Testis (tissue), 3 donors: ENCODE results near the gene ORC6. TPM values are rescaled to one million over a fixed set of nuclear protein-coding genes. Genes with fewer than 3 reads are reported as not detected.

Source experiments
- DNase-seq: peaks from one replicate; pipeline ENCODE4 v3.0.0-alpha.2; 2019
- H3K27ac ChIP-seq, 2 donors: fragments of 200-600 bp; sonication (generic); one replicate each; pipeline ENCODE4 v1.5.1; 2019
- H3K27me3 ChIP-seq: fragments of 200-600 bp; sonication (generic); one replicate; pipeline ENCODE4 v1.5.1; 2019
- H3K36me3 ChIP-seq: fragments of 200-600 bp; sonication (generic); one replicate; pipeline ENCODE4 v1.5.1; 2017; ENCODE audit warnings: low read depth; ENCODE audit errors: missing control alignments
- H3K4me1 ChIP-seq: fragments of 200-600 bp; sonication (generic); one replicate; pipeline ENCODE4 v1.5.1; 2019
- H3K4me3 ChIP-seq, 2 donors: fragments of 200-600 bp; sonication (generic); one replicate each; pipeline ENCODE4 v1.5.1; 2017 to 2019
- H3K9me3 ChIP-seq: fragments of 200-600 bp; sonication (generic); one replicate; pipeline ENCODE4 v1.5.1; 2017
- CTCF ChIP-seq, 3 experiments: fragments of 450-650 bp in 2 of 3; fragments of 200-600 bp in 1 of 3; sonication (generic) in 1 of 3; IDR thresholded peaks; one replicate each; pipeline ENCODE4 v1.5.1; 2016 to 2019; ENCODE audit warnings: antibody characterized with exemption in 3 of 3, mild to moderate bottlenecking in 2 of 3, moderate library complexity in 1 of 3
- POLR2A ChIP-seq: fragments of 450-650 bp; IDR thresholded peaks from one replicate; pipeline ENCODE4 v1.6.1; 2017; ENCODE audit warnings: antibody characterized with exemption, mild to moderate bottlenecking, moderate library complexity
- WGBS, 2 donors: methylation state at CpG; one replicate each; pipeline ENCODE4 v1.1.5; 2018; 5-methylcytosine and 5-hydroxymethylcytosine counted together
- intact Hi-C: fragments of 100-400 bp; cut with DNase I; formaldehyde crosslinking; loops from one replicate; pipeline ENCODE4 v1.15.1; 2023; ENCODE audit warnings: low total_unique reads
- polyA plus RNA-seq: library from polyadenylated mRNA; stranded (reverse); fragments of 350-450 nt; fragmentation: Illumina TruSeq; extraction: RNeasy Lipid Tissue Mini Kit (QIAGEN cat#74804); gene quantifications from one replicate; pipeline ENCODE4 v1.2.3, GENCODE V29; 2014; ENCODE audit warnings: low read depth, low replicate concordance; ENCODE audit not compliant: insufficient read depth
- total RNA-seq, 2 donors: library from RNA; depleted of rRNA; stranded (reverse); fragments of >200 nt; gene quantifications; one replicate each; pipeline ENCODE4 v1.2.3, GENCODE V29; 2016

The ORC6 gene
- total and polyA plus RNA-seq, 3 donors from 2014 or later = 28.2 to 44.4 (median 30.7) TPM

DNA sequence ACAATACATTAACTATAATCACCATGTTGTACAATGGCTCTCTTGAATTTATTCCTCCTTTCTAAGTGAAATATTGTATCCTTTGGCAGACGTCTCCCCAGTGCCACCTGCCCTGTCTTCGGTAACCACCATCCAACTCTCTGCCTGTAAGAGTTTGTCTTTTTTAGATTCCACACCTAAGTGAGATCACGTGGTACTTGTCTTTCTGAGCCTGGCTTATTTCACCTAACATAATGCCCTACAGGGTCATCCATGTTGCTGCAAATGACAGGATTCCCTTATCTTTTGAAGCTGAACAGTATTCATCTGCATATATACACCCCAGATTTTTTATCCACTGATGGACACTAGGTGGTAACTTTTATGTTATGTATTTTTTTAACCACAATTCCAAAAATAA, 24.2 kb downstream of the ORC6 start:
- H3K27ac ChIP-seq = no peak overlapping the region
- DNase-seq = no peak
- TF ChIP-seq CTCF (IDR thresholded peaks at IDR 0.05) = no peak
- no peak for TF ChIP-seq POLR2A
- no peaks in the 10 kb centered on the region for H3K36me3 ChIP-seq
- H3K27me3 ChIP-seq = no peaks in the 10 kb centered on the region
- WGBS, 2 donors = 69 to 79% methylated on average over 3 of the region's 3 CpGs
- H3K9me3 ChIP-seq = no peaks in the 10 kb centered on the region
- intact Hi-C loops = no loop called here
- H3K4me1 ChIP-seq = no peaks in the 10 kb centered on the region
- no peak overlapping the region for H3K4me3 ChIP-seq

- WGBS, 2 donors = 86 to 89% methylated on average over 7 of the region's 7 CpGs
- no peak for DNase-seq
- no peak for TF ChIP-seq POLR2A
- no peak for TF ChIP-seq CTCF (IDR thresholded peaks at IDR 0.05)
- Histone ChIP-seq H3K27ac (no peak overlapping the region), H3K9me3 (no peaks in the 10 kb centered on the region), H3K4me1 (no peaks in the 10 kb centered on the region), H3K27me3 (no peaks in the 10 kb centered on the region), H3K36me3 (no peaks in the 10 kb centered on the region), H3K4me3 (no peak overlapping the region)
- intact Hi-C loops = no loop called here
Measured at GRCh38 chr16:46714797-46715591, 25.5 kb downstream of the ORC6 start.

DNA sequence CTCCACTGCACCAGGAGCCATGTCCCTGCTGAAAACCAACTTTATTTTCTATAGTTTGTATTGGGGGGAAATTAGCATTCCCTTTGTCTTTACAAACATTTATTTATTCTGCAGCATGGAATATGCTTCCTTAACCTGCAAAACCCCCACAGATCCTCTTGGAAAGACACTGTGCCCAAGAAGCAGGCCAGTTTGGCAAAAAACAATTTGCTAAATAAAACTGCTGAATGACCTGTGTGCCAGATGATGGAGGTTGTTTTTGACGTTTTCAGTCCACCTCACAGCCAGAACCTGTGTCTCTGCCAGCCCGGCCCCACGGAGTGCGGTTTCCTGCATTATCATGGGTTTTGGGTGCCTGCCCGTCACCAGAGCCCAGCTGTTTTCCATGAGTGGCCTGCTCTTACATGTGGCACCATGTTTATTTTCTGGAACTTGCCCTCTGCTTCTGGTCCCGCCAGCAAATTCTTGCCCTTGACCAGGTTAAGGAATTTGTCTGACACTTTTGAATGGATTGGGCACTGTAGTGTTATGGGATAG, 26.4 kb downstream of the ORC6 start:
- no peak for DNase-seq
- WGBS, 2 donors = 67 to 95% methylated on average over 5 to 6 of the region's 6 CpGs

DNA sequence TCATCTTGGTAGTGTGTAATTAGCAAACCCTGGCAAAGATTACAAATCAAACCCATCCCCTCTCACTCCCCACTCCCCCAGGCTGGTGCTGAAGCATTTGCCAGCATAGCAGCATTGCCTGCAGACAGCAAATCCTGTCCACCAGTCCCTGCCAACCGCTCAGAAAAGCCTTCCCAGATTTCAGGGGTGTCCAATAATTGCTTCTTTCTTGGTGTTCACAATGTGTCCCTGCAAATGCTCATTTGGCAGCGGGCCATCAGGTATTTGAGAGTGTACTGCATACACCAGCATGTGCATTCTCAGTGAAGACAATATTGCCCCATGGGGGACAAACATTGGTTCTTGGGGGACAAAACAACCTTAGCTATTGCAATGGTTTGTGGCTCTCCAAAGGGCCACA, 28.2 kb downstream of the ORC6 start:
- no peak overlapping the region for H3K27ac ChIP-seq
- DNase-seq = no peak
- WGBS, 2 donors = 81 to 89% methylated on average over 2 of the region's 2 CpGs
- H3K4me3 ChIP-seq = no peak overlapping the region
- intact Hi-C loops = no loop called here
- H3K4me1 ChIP-seq = no peaks in the 10 kb centered on the region
- TF ChIP-seq CTCF (IDR thresholded peaks at IDR 0.05) = no peak
- TF ChIP-seq POLR2A = no peak
- no peaks in the 10 kb centered on the region for H3K36me3 ChIP-seq
- H3K27me3 ChIP-seq = no peaks in the 10 kb centered on the region
- H3K9me3 ChIP-seq = no peaks in the 10 kb centered on the region

More for the DNA sequence above, 26.4 kb downstream of the ORC6 start:
- no peaks in the 10 kb centered on the region for H3K36me3 ChIP-seq
- no peak overlapping the region for H3K27ac ChIP-seq
- TF ChIP-seq CTCF (IDR thresholded peaks at IDR 0.05) (no peak), POLR2A (no peak)
- H3K4me1 ChIP-seq = no peaks in the 10 kb centered on the region
- no peak overlapping the region for H3K4me3 ChIP-seq
- H3K27me3 ChIP-seq = no peaks in the 10 kb centered on the region
- H3K9me3 ChIP-seq = no peaks in the 10 kb centered on the region
- intact Hi-C loops = no loop called here

GRCh38 chr16:46718214-46718613, 28.8 kb downstream of the ORC6 start:
- no peak overlapping the region for H3K4me3 ChIP-seq
- no peak for TF ChIP-seq CTCF (IDR thresholded peaks at IDR 0.05)
- TF ChIP-seq POLR2A = no peak
- no peak for DNase-seq
- no peak overlapping the region for H3K27ac ChIP-seq
- H3K9me3 ChIP-seq = no peaks in the 10 kb centered on the region
- no peaks in the 10 kb centered on the region for H3K36me3 ChIP-seq
- 82 to 83% methylated on average over 8 of the region's 8 CpGs for WGBS, 2 donors
- intact Hi-C loops = no loop called here
- H3K4me1 ChIP-seq = no peaks in the 10 kb centered on the region
- H3K27me3 ChIP-seq = no peaks in the 10 kb centered on the region
